ENCODE results near the gene TMCC1. TPM values are rescaled to one million over a fixed set of nuclear protein-coding genes. Genes with fewer than 3 reads are reported as not detected.
"Not testable (repeated sequence)": the region's sequence is repeated elsewhere in the genome, so short reads cannot be mapped to it uniquely, and the experiment has no call there.

Gene TMCC1
- total RNA-seq, 2 donors from 2014 or later = 41.0 to 51.1 TPM

GRCh38 chr3:129859272-129859671 is 34.2 kb downstream of the TMCC1 start:
- no peak overlapping the region for H3K4me3 ChIP-seq (ENCODE audit: low read length)
- DNase-seq = no peak
- peaks cover 3% of the 10 kb centered on the region for H3K9me3 Mint-ChIP-seq
- peaks cover 6% of the 10 kb centered on the region for H3K9me3 ChIP-seq (ENCODE audit: control insufficient read depth, low read length)
- H3K4me1 ChIP-seq (ENCODE audit: control insufficient read depth, insufficient read depth, low read length) = no peaks in the 10 kb centered on the region
- peaks cover 52% of the 10 kb centered on the region for H3K36me3 ChIP-seq (ENCODE audit: control insufficient read depth, insufficient read depth, low read length)
- H3K27me3 Mint-ChIP-seq (ENCODE audit: insufficient read depth) = no peaks in the 10 kb centered on the region
- H3K9ac ChIP-seq (ENCODE audit: extremely low read depth, low read length, poor library complexity, severe bottlenecking) = no peak overlapping the region
- WGBS, 2 experiments (ENCODE audit: insufficient coverage in 1 of 2, insufficient read length in 1 of 2) = 98 to 100% methylated on average over 3 to 4 of the region's 4 CpGs
- no peak overlapping the region for H3K27ac ChIP-seq (ENCODE audit: low read depth, low read length)
- H3K36me3 Mint-ChIP-seq (ENCODE audit: low read depth) = peaks cover 66% of the 10 kb centered on the region
- no peak overlapping the region for H3K27ac Mint-ChIP-seq
- H3K4me3 Mint-ChIP-seq = no peak overlapping the region
- H3K27me3 ChIP-seq (ENCODE audit: control insufficient read depth, insufficient read depth, low read length, poor library complexity, severe bottlenecking) = no peaks in the 10 kb centered on the region
- peaks cover 10% of the 10 kb centered on the region for H3K4me1 Mint-ChIP-seq
- TF ChIP-seq CTCF (conservative IDR thresholded peaks at IDR 0.05) = no peak

- Histone ChIP-seq H3K4me1 (ENCODE audit: control insufficient read depth, insufficient read depth, low read length) (no peaks in the 10 kb centered on the region), H3K36me3 (ENCODE audit: control insufficient read depth, insufficient read depth, low read length) (peaks cover 57% of the 10 kb centered on the region), H3K4me3 (ENCODE audit: low read length) (no peak overlapping the region), H3K27me3 (ENCODE audit: control insufficient read depth, insufficient read depth, low read length, poor library complexity, severe bottlenecking) (no peaks in the 10 kb centered on the region), H3K27ac (ENCODE audit: low read depth, low read length) (no peak overlapping the region), H3K9me3 (ENCODE audit: control insufficient read depth, low read length) (peaks cover 11% of the 10 kb centered on the region), H3K9ac (ENCODE audit: extremely low read depth, low read length, poor library complexity, severe bottlenecking) (no peak overlapping the region)
- Mint-ChIP-seq H3K4me1 (peaks cover 10% of the 10 kb centered on the region), H3K27ac (no peak overlapping the region), H3K9me3 (peaks cover 3% of the 10 kb centered on the region), H3K27me3 (ENCODE audit: insufficient read depth) (no peaks in the 10 kb centered on the region), H3K36me3 (ENCODE audit: low read depth) (peaks cover 65% of the 10 kb centered on the region), H3K4me3 (no peak overlapping the region)
- no peak for TF ChIP-seq CTCF (conservative IDR thresholded peaks at IDR 0.05)
- 100% methylated on average over 1 of the region's 1 CpG for WGBS, 2 experiments (ENCODE audit: insufficient coverage in 1 of 2, insufficient read length in 1 of 2)
- no peak for DNase-seq
Measured at GRCh38 chr3:129857899-129858298, 35.6 kb downstream of the TMCC1 start.

DNA sequence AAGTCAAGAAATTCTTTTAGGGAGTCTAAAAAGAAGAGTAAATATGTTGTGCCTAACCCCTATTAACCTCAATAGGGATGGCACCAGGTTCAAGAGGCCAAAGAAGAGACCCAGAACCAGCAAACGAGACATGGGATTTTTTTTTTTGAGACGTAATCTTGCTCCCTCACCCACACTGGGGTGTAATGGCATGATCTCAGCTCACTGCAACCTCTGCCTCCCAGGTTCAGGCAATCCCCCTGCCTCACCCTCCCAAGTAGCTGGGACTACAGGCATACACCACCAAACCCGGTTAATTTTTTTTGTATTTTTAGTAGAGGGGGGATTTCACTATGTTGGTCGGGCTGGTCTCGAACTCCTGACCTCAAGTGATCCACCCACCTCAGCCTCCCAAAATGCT is 36.7 kb downstream of the TMCC1 start:
- H3K9me3 Mint-ChIP-seq; H3K4me3 ChIP-seq (ENCODE audit: low read length); H3K4me1 ChIP-seq (ENCODE audit: control insufficient read depth, insufficient read depth, low read length); H3K9ac ChIP-seq (ENCODE audit: extremely low read depth, low read length, poor library complexity, severe bottlenecking); H3K27ac ChIP-seq (ENCODE audit: low read depth, low read length); DNase-seq; H3K27me3 Mint-ChIP-seq (ENCODE audit: insufficient read depth); H3K4me3 Mint-ChIP-seq; H3K27me3 ChIP-seq (ENCODE audit: control insufficient read depth, insufficient read depth, low read length, poor library complexity, severe bottlenecking): not testable (repeated sequence)
- peaks cover 21% of the 10 kb centered on the region for H3K9me3 ChIP-seq (ENCODE audit: control insufficient read depth, low read length)
- peak overlapping the region; percentile 60 for H3K27ac Mint-ChIP-seq
- WGBS, 2 experiments (ENCODE audit: insufficient coverage in 1 of 2, insufficient read length in 1 of 2) = 66 to 72% methylated on average over 4 of the region's 5 CpGs
- H3K36me3 ChIP-seq (ENCODE audit: control insufficient read depth, insufficient read depth, low read length) = peaks cover 63% of the 10 kb centered on the region
- H3K36me3 Mint-ChIP-seq (ENCODE audit: low read depth) = peaks cover 64% of the 10 kb centered on the region
- H3K4me1 Mint-ChIP-seq = peaks cover 10% of the 10 kb centered on the region

- Mint-ChIP-seq H3K36me3 (ENCODE audit: low read depth) (peaks cover 65% of the 10 kb centered on the region), H3K4me1 (peaks cover 10% of the 10 kb centered on the region), H3K4me3 (no peak overlapping the region), H3K9me3 (peaks cover 13% of the 10 kb centered on the region), H3K27ac (peak overlapping the region; percentile 60), H3K27me3 (ENCODE audit: insufficient read depth) (no peaks in the 10 kb centered on the region)
- no peak for TF ChIP-seq CTCF (conservative IDR thresholded peaks at IDR 0.05)
- H3K27me3 ChIP-seq (ENCODE audit: control insufficient read depth, insufficient read depth, low read length, poor library complexity, severe bottlenecking) = no peaks in the 10 kb centered on the region
- H3K4me3 ChIP-seq (ENCODE audit: low read length) = no peak overlapping the region
- H3K9ac ChIP-seq (ENCODE audit: extremely low read depth, low read length, poor library complexity, severe bottlenecking) = no peak overlapping the region
- WGBS, 2 experiments (ENCODE audit: insufficient coverage in 1 of 2, insufficient read length in 1 of 2) = 95 to 97% methylated on average over 3 to 4 of the region's 5 CpGs
- H3K27ac ChIP-seq (ENCODE audit: low read depth, low read length) = no peak overlapping the region
- H3K36me3 ChIP-seq (ENCODE audit: control insufficient read depth, insufficient read depth, low read length) = peaks cover 64% of the 10 kb centered on the region
- H3K4me1 ChIP-seq (ENCODE audit: control insufficient read depth, insufficient read depth, low read length) = no peaks in the 10 kb centered on the region
- H3K9me3 ChIP-seq (ENCODE audit: control insufficient read depth, low read length) = peaks cover 24% of the 10 kb centered on the region
- DNase-seq = no peak
Measured at GRCh38 chr3:129855832-129856419, 37.6 kb downstream of the TMCC1 start.

Data from endodermal cell (in vitro differentiated cells).